HG02588 (cell line): Measurements from ENCODE around the gene WDR70.
"Not testable (repeated sequence)": the region's sequence is repeated elsewhere in the genome, so short reads cannot be mapped to it uniquely, and the experiment has no call there.

Source experiments
- ATAC-seq: cut with Tn5 transposase; IDR thresholded peaks from one replicate; pipeline ENCODE4 v1.9.1; 2021; ENCODE audit warnings: mild to moderate bottlenecking, moderate library complexity; ENCODE audit not compliant: unreplicated experiment

WDR70 gene

DNA sequence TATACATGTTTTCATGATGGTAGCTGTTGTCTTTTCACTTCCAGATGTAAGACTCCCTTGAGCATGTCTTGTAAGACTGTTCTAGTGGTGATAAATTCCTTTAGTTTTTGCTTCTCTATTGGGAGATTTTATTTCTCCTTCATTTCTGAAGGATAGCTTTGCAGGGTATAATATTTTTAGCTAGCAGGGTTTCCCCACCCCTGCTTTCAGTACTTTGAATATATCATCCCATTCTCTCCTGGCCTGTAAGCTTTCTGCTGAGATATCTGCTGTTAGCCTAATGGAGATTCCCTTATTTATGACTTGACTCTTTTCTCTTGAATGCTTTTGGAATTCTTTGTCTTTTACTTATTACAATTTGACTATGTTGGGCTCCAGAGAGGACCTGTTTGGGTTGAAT lies 249.8 kb downstream of the WDR70 start:
- no peak for ATAC-seq

DNA sequence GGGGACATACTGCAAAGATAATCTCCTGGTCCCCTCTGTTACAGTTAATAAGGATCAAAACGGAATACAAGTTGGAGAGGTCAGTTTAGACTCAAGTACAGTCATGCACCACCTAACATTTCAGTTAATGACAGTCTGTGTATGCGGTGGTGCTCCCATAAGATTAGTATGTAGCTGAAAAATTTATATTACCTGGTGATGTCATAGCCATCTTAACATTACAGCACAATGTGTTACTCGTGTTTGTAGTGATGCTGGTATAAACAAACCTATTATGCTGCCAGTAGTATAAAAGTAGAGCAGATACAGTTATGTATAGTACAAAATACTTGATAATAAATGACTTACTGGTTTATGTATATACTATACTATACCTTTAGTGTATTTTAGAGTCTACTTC lies 252.8 kb downstream of the WDR70 start:
- no peak for ATAC-seq

- ATAC-seq = no peak
Measured at GRCh38 chr5:37637165-37637845, 258.2 kb downstream of the WDR70 start.

DNA sequence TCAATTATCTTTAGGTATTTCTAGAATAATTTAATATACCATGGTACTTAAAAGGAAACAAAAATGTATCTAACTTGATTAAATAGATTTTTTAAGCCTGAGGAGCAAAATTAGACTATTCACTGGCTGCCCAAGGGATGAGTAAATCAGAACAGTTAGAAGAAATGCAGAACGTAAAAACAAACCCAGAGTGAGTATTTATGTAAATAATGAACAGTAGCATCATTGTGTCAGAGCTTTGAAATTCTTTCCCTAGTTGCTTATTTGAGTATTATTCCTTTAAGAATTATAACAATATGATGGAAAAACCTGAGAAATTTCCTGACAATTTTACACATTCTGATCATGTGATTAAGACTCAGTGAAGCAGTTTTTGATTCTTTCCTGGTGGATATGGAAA lies 259.8 kb downstream of the WDR70 start:
- no peak for ATAC-seq

DNA sequence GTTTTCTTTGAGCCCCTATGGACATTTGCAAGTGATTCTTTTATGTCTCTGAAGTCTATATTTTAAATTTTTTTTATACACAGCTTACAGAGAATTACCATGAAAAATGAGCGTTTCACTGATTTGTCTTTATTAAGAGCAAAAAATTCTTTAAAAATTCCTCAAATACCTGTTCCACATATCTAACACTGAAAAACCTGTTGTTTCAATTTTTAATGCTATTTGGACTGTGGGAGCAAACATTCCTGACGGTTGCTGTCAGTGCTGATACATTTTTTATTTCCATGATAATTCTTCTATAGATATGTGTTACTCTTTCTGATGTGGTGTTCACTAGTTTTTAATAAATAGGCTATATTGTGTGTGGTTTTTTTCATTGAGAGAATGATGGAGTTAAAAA lies 261.0 kb downstream of the WDR70 start:
- ATAC-seq = no peak

DNA sequence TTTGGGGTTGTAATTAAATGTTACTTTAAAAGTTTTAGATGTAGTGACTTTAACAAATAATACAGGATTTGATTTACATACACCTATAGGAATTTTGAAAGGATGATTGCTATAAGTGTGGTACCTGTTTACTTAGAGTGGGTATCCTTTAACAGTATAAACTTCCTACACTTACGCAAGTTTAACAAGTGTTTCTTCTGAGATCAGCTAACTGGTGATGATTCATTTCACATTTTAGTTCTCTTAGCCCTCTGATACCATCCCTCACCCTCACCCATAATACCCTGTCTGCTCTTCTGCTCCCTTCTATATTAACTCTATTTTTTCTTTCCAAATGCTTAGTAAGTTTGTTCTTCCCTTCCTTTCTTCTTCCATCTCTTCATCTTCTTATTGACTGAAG lies 262.8 kb downstream of the WDR70 start:
- ATAC-seq = no peak

DNA sequence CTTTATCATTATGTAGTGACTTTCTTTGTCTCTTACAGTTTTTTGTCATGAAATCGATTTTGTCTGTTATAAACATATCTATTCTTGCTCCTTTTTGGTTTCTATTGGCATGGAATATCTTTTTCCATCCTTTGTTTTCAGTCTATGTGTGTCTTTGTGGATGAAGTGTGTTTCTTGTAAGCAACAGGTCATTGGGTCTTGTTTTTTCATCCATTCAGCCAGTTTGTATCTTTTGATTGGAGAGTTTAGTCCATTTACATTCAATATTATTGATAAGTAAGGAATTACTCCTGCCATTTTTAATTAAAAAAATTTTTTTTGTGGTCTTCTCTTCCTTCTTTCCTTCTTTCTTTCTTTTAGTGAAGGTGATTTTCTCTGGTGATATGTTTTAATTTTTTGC lies 266.6 kb downstream of the WDR70 start:
- ATAC-seq = no peak

GRCh38 chr5:37654566-37654965 lies 275.4 kb downstream of the WDR70 start:
- not testable (repeated sequence) for ATAC-seq

GRCh38 chr5:37657046-37657445 lies 277.9 kb downstream of the WDR70 start:
- no peak for ATAC-seq

- ATAC-seq = no peak
Measured at GRCh38 chr5:37658440-37658839, 279.3 kb downstream of the WDR70 start.

GRCh38 chr5:37660319-37660718 lies 281.2 kb downstream of the WDR70 start:
- ATAC-seq = no peak

- ATAC-seq = no peak
Measured at GRCh38 chr5:37661227-37661920, 282.3 kb downstream of the WDR70 start.

- no peak for ATAC-seq
Measured at GRCh38 chr5:37661951-37662350, 282.8 kb downstream of the WDR70 start.

DNA sequence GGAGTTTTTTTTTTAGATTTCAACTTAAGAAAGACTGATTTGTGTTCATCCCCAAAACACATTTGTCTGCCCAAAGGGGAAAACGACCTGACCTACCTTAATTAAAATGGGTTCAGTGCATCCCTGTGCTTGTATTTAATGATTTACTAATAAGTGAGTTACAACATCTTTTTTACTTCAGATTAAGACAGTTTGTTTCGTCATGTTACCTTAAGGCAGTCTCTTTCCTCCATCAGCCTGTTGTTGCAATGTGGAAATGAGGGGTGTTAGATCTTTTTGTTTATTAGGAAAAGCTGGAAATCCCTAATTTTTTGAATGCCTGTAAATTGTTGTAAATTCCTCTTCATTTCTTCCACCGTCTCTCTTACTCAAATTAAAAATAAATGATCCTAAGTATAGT lies 283.2 kb downstream of the WDR70 start:
- ATAC-seq = no peak

DNA sequence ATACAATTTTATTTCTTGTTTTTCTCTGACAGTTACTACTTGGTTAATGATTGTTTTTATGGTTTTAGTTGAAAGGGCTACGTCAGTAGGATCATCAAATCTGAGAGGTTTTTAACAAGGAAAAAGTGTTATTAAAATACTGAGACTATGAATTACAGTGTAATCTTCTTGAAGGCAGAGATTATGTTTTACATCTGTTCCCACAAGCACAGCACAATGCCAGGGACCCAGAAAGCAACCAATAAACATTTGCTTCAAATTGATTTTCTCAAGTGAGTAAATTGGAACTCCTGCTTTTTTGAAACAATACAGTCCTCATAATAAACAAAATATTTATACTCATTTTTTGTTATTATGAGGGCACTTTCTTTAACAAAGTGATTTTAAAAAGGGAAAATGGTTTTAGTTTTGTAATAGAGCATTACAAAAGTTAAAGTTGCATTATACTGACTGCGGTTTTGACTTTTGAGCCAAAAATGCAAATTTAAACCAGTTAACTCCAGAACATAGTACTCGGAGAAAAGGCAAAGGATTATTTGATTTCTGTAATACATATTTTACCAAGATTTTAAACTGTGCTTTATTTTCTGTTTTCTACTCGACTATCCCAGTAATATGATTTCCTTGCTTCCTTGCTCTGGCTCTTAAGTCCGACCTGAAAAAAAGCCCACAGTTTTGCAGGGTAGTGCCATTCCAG lies 283.8 kb downstream of the WDR70 start:
- ATAC-seq = no peak

DNA sequence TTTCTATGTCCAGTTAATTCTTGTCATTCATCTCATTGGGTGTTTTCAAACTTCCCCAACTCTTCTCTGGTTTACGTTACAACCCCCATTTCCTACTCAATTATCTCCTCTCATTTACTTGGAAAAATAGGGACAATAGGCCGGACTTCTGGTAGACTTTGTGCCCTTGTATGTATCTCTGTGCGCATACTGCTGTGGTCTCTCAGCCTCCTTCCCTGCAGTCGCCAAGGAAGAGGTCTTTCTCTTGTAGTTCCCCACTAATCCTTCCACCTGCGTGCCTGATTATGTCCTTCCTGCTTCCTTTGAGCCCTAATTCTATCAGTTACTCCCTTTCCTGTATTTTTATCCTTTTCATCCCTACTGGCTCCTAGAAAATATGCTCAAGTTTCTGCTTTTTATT lies 284.4 kb downstream of the WDR70 start:
- no peak for ATAC-seq

DNA sequence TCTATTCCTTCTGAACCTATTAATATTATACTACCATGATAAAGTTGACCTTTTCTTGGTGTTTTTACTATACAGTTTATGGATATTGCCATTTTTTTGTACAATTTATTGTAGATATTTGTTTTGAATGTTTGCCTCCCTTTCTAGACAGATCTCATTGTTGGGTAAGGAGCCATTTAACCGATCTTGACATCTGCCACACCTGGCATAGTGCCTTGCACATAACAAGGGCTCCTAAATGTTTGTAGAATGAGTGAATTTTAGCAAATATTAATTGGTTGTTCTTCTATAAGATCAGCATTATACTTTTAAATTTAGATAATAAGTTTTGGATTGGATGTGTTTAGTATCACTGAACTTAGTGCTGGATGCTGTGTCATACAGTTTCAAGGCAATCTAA lies 285.4 kb downstream of the WDR70 start:
- no peak for ATAC-seq

DNA sequence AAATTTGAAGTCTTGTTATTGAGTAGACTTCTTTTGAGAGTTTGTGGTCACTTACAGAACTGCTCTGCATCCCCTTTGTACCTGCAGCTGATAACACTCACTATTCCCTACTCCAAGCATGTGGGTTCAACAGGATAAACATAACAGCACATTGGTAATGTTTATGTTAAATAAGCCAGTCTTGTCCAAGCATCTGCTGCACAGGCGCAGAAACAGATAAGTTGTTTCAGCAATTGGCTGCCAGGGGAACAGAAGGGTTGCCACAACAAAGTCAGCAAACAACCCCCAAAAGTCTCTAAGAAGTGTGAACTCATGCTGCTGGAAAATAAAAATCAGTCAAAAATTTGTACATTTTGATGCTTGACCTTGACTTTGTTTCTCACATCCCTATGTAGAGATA lies 286.2 kb downstream of the WDR70 start:
- ATAC-seq = no peak

DNA sequence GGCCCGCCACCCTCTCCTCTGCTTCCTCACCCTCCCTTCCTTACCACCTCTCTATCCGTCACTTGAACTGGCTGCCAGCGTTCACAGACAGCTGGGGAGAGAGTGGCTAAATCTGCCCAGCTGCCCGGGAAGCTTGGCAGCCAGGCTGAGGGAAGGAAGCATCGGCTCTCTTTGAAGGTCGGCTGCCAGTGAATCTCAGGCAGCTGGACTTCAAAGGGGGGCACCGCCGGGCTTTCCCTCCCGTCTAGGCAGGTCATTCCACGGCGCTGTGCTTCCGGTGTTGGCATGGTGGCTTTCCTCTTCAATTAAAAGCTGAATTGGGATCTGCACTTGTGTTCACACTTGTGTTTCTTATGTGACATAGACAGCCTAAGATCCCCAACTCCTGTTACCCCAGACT lies 286.8 kb downstream of the WDR70 start:
- ATAC-seq = no peak

DNA sequence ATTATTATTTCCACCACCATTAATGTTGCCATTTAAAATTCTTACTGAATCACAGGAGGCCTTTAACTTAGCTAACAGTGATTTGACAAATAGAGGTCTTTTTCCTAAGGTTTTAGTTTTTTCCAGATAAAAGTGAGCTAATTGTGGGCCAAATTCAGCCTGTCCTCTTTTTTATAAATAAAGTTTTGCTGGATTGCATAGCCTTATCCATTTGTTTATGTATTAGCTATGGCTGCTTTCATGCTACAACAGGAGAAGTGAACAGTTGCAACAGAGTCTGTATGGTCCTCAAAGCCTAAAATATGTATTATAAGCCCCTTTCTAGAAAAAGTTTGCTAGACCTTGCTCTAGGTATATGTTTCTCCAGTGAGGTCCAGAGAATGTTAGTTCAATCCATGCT lies 288.3 kb downstream of the WDR70 start:
- ATAC-seq = no peak

DNA sequence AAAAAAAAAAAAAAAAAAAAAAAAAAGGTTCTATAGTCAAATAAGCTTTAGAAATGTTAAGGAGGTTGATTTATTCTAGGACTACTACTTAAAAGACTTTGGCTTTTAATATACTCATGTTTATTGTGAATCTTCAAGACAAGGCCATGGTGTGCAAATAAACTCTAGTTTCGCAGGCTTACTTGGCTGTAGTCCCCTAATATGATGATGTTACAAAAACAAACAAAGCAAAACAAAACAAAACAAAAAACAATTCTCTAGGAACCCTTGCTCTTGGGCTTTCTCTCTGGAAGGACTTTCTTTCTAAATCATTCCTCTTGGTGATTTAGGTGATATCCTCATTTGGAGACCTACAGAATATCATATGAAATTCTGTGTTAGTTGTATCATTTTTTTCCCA lies 288.7 kb downstream of the WDR70 start:
- ATAC-seq = no peak

DNA sequence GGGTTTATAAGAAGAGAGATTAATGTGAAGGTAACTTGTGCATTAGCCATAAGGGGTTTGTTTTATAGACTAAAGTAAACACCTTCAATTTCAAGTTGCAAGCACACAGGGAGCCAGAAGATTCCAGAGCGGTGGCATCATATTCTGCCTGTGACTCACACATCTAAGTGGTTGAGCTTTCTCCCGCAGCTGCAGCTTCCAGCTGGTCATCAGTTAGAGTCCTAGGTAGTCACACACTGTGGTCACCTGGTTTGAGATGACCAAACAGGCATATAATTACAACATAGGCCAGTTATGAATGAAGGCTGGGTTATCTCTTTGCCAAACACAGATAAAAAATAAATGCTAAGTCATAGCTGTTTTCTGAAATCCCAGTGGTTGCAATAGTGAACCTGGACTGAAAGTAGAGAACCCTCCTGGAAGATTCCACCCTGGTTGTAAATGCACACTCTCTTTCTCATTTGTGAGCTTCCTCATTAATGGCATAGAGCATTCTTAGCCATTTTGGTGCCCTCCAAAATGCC lies 289.5 kb downstream of the WDR70 start:
- no peak for ATAC-seq
